ENCODE results near the gene NEUROD6.

Gene NEUROD6

DNA sequence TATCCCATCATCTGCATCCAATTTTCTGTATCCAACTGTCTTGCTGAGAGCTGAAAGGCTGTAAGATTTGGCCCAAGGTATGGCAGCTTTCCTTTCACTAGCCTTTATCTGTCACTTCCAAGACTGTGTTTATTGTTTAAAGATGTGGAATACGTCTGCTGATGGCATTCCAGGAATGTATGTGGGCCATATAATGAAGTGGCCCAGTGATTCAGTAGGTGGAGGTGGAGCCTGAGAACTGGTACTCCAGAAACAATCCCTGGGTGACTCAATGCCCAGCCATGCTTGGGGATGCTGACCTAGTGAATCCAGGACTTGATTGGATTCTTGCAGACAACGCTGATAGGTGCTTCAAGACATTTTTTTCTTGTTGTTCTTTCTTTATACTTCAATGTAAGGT, 13.5 kb downstream of the NEUROD6 start:
- DNase-seq: peak; percentile 26

DNA sequence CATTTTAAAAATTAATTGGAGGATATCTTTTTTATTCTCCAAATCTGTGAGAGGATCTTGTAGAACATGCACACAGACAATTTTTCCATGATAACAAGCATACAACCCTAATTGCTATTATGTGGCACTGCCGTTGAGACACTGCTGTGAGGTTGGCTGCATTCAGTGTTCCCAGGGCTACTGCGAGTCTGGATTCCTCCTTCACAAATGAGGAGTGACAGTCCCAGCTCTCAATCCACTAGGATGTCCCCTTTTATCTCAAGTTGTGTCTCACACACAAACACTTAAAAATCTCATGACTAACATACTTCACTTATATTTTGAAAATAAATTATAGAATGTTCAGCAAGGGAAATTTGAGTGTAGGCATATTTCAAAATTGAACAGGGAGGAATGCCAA, 14.1 kb downstream of the NEUROD6 start:
- no peak for DNase-seq

DNA sequence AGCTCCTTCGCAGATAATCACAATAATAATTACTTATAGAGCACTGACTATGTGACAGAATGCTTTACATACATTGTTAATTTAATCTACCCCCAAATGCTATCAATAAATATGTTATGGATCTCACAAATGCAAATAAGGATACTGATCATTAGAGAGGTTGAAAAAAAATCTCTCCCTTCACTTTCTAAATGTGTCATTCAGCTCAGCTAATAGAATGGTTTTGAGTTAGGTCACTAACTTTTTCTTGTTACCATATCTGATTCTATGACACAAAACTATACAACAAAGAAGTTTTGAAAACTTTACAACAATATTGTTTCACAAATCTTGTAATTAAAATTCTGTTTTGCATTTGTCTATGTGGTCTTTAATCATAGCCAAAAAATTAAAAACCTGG, 17.4 kb downstream of the NEUROD6 start:
- DNase-seq: no peak

DNA sequence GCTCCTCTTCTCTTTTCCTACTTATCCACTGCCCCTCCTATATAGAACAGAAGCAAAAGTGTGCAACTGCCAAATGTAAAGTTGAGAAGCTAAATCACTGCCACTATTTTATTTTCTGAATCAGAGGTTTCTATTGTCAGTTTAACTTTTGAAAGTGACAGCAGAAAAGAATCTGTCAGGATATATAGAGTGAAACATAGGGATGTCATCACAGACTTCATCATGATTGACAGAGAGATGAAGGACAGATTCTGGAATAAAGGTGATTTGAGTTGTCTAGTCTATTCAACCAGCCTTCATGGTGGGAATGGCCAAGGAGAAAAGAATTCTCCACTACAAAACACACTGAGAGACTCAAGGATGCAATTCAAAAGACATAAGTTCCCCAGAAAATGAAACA, 19.9 kb downstream of the NEUROD6 start:
- no peak for DNase-seq

DNA sequence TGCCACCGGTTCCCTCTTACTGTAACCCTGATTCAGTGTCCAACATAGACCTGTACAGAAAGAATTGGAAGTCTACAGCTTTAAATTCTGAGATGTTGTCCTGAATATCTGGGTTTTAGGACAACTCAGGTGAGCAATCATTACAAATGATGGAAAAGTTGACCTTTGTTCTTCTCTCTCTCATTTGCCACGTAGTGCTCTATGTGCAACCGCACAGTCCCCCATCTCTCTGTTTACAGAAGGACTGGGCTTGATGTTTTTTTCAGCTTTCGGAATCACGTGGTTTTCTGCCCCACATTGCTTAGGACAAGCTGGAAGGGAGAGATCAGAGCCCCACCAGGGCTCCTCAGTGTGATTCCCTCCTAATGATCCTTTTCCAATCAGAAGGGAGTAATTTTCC, 22.2 kb downstream of the NEUROD6 start:
- no peak for DNase-seq

DNA sequence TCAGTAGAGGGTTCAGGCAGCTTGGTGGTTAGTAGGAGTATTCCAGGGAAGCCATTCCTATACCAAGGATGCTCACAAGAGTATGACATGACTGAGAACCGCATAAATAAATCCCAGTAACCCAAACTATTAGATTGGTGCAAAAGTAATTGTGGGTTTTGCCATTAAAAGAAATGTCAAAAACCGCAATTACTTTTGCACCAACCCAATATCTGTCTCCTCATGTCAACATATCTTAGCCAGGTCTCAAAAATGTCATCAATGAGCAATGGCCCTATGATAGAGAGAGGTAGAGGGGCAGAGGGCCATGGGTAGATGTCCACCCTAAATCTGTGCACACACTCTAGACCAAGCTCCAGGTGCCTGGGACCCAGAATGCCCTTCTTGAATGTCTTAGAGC, 23.6 kb downstream of the NEUROD6 start:
- no peak for DNase-seq

DNA sequence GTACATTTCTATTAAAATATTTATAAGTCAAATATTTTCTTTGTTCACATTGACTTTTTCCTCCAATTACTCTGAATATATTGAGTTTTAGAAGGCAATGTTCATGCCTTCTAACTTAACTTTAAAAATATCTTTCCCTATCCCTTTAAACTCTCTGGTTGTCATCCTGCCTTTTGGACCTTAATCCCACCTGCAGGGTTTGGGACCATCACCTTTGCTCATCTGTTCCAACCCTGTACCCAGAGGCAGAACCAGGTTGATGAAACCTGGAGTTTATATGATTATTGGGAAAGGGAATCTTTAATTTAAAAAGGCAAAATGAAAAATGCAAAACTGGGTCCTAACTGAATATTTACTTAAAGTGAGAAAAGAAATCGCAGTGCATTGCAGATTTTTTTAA, 24.8 kb downstream of the NEUROD6 start:
- DNase-seq: no peak

DNA sequence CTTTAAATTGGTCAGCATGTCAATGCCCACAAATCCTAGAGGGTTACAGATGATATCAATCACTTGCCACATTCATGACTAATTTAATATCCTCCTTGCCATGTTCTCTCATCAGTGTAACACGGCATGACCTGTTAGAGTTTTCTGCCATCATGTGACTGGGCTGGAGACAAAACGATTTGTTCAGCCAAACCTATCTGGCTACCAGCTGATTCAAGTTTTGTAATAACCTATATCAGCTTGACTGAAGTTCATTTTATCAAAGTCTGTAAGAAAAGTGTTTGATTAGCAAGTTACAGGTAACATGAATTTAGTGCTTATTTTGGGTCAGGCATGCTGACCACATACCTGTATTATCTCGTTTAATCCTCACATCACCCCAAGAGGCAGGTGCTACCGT, 25.7 kb downstream of the NEUROD6 start:
- no peak for DNase-seq

DNA sequence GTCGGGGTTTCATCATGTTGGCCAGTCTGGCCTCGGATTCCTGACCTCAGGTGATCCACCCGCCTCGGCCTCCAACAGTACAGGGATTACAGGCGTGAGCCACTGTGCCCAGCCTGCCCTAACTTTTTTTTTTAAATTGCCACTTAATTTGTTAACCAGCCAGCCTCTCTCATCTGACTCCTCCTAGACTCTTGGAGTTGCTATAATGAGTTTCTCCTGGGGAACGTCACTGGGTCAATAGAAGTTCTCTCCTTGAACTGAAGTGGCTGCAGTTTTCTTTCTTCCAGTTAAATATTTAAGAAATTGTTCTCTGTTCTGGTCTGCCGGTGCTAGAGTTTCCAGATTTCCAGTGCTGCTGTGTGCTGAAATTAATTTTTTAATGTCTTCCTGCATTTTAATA, 27.6 kb downstream of the NEUROD6 start:
- DNase-seq: no peak

DNA sequence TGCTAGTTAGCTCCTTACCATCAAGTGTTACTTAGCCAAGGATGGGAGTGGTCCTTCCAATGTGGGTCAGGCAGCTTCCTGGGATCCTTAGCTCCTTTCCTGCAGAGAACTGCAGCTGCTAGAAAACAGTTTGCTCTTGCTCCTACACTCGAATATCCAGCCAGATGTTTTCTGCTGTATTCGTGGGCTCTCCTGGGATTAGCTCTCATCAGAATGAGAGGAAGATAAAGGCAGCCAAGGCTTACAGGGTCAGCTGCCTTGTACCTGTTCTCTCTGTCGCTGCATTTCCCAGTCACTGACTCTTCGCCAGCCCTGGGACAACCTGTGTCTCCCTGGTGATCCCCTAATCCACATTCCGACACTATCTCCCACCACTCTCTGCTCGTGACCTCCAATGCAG, 29.0 kb downstream of the NEUROD6 start:
- no peak for DNase-seq

DNA sequence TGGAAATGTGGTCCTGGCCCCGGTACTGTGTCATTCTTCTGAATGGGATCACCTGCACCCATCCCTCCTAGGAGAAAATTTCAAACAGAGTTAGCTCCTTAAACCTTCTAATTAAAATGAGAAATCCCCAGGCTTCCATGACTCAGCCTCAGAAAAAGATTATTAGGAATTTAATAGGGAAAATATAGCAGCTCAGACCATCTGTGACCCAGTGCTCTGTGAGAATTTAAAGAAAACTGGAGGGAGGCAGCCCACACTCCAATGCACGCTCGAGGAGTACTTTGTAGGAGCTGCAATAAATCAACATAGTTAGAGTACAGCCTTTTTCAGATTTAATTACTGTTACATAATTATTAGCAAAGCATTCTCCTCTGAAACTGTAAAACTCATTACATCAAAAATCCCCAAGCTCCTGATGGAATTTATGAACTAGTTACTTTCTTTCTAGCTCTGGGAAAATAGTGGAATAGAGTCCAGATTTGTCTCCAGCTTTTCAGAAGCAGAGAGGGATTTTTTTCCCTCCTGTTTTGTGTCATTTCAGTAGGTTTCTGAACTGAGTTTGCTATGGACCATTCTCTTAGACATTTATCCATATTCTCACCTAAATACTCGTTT, 30.1 kb downstream of the NEUROD6 start:
- DNase-seq: no peak

DNA sequence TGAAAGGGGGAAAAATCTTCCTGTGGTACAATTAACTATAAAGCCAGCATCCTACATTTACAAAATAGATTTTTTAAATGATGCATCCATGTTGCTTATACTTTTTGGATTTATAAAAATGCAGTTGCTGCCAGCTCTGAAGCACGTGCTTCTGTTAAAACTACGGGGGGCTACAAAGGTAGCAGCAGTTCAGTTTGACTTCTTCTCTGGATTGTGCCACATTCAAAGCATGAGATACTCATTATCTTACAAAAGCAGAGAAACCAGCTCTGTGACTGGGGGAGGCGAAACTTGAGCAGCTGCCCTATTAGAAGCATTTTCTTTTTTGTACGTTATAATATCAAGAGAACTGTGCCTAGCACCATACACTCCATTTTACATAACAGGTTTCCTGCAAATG, 31.1 kb downstream of the NEUROD6 start:
- no peak for DNase-seq

DNA sequence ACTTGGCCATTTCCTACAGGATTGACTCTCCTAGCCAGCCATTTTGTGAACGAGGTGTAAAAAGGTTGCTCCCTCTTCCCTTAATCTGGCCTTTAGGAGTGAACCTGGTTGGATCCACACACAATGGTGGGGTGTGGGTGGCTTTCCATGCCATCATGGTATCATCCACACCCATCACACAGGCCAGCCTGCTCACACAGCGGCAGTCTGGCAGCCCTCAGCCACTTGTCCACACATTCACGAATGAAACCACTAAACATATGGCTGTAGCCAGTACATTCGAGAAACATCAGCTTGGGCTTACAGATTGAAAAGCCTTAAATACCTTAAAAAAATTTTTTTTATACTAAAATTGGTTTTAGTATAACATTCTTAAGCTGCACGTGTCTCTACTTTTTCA, 31.9 kb downstream of the NEUROD6 start:
- no peak for DNase-seq

DNA sequence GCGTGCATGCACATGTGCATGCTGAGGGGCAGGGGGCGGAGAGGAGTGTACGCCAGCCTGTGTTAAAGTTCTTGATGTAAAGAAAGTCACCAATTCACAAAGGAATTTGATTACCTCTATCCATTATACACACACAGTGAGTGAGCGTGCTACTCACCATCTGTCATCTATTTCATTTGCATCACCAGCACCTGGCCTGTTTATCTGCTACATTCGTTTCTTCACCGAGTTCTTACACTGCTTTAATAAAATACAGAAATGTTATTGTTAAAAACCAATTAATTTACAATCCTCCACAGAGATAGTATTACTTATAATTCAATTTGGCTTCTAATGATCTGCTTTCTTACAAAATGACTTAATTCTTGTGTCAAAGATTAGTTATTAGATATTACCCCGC, 32.6 kb downstream of the NEUROD6 start:
- DNase-seq: no peak

DNA sequence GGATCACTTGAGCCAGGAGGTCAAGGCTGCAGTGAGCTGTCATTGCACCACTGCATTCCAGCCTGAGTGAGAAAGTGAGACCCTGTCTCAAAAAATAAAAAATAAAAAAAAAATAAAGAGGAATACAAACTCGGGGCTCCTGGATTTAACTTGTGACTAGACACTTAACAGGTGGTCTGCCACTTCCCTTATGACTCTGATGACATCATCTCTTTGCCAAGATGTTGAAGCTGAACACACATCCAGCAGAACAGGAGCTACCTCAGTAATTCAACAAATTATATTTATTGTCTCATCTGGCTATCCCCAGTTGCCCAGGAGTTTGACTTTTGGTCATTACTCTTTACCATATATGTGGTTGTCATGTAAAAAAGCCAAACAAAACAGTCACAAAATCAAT, 35.3 kb downstream of the NEUROD6 start:
- no peak for DNase-seq

DNA sequence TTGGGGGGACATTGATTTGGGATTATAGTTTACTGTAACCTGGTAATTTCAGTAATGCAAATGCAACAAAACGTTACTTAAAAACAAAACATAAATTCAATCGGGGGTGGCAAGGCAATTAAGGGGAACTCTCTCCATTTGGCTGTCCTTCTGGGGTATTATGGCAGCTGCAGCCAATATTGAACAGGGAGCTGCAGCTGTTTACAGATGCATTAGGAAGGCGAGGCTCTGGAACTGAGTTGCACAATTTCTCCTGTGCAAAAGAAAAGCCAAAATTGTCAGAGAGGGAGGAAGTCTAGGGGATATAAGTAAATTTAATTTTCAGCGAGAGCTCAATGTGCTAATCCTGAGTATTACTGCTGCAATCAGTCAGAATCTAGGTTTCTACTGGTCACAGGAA, 36.1 kb downstream of the NEUROD6 start:
- DNase-seq: no peak

DNA sequence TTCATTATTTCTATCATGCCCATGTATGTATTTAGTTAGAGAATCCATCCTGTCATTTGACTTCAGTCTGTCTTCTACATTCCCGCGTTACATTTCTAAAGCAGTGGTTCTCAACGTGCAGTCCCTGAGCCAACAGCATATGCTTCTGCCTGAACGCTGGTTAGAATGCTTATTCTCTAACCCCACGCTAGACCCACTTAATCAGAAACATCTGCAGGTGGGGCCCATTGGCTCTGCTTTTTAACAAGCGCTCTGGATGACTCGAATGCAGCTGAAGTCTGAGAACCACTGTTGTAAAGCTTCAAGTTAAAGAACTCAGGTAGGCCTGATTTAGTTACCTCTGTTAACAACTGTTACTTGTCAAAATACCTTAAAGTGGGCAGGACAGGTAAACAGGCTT, 38.2 kb downstream of the NEUROD6 start:
- no peak for DNase-seq

DNA sequence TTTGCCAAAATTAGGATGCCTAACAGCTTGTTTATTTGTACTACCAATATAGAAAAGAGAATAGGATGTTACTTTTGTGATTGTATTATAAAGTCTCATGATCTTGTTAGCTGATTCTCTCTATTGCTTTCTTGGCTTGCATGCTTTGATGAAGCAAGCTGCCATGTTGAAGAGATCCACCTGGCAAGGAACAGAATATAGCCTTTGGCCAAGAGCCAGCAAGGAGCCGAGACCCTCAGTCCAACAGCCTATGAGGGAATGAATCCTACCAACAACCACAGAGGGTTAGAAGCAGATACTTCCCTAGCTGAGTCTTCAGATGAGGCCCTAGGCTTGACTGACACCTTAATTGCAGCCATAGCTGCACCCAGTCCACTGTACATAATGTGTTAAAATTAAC, 41.2 kb downstream of the NEUROD6 start:
- no peak for DNase-seq

DNA sequence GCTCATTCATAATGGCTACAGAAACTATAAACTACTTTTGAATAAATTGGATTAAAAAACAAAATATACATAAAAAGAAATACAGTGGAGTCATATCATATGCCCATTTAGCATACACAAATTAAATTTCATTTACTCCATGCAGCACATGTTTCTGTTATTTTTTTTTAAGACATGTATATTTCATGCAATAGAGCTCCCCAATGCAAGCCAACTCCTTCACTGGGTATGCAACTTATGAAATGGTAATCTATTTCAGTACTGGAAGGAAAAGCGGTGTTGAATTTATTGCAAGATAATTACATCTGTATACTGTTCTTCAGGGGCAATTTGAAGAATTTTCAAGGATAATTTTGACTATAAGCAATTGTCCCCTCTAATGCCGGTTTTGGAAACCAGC, 49.9 kb downstream of the NEUROD6 start:
- no peak for DNase-seq

Measured in T1000 (cell line).